Aorta (tissue), 5 donors: ENCODE data around the gene SMPDL3B. TPM values are rescaled to one million over a fixed set of nuclear protein-coding genes. Genes with fewer than 3 reads are reported as not detected.
A peak's percentile ranks its signal among the peaks of the same experiment; 100 is the strongest.

Source experiments
- ATAC-seq: fragments of 200-7000 bp; cut with Tn5 transposase; one replicate; pipeline ENCODE4 v1.9.1; 2022; ENCODE audit warnings: moderate library complexity; ENCODE audit not compliant: low FRiP score
- DNase-seq, 2 donors: peaks; one replicate each; pipeline ENCODE4 v3.0.0-alpha.2; 2020
- H3K27ac ChIP-seq, 2 donors: one replicate each; pipeline ENCODE4 v1.5.1; 2013; ENCODE audit warnings: low read length in 2 of 2, mild to moderate bottlenecking in 2 of 2, moderate library complexity in 2 of 2, control low read depth in 1 of 2, inconsistent platforms in 1 of 2, low read depth in 1 of 2
- H3K27me3 ChIP-seq, 2 donors: one replicate each; pipeline ENCODE4 v1.6.1; 2013; ENCODE audit warnings: control low read depth in 1 of 2, low read length in 1 of 2, mild to moderate bottlenecking in 1 of 2, moderate library complexity in 1 of 2; ENCODE audit not compliant: insufficient read depth in 2 of 2, control insufficient read depth in 1 of 2
- H3K36me3 ChIP-seq, 2 donors: one replicate each; pipeline ENCODE4 v1.6.1; 2013; ENCODE audit warnings: control low read depth in 1 of 2, low read length in 1 of 2, mild to moderate bottlenecking in 1 of 2; ENCODE audit not compliant: insufficient read depth in 2 of 2, control insufficient read depth in 1 of 2
- H3K4me1 ChIP-seq, 2 donors: one replicate each; pipeline ENCODE4 v1.6.1; 2013; ENCODE audit warnings: low read length in 2 of 2, control low read depth in 1 of 2, mild to moderate bottlenecking in 1 of 2, moderate library complexity in 1 of 2; ENCODE audit not compliant: insufficient read depth in 2 of 2, control insufficient read depth in 1 of 2
- H3K4me3 ChIP-seq, 2 donors: one replicate each; pipeline ENCODE4 v1.5.1; 2013; ENCODE audit warnings: low read length in 2 of 2, control low read depth in 1 of 2, mild to moderate bottlenecking in 1 of 2
- H3K9me3 ChIP-seq: one replicate; pipeline ENCODE4 v1.6.1; 2013; ENCODE audit warnings: mild to moderate bottlenecking, low read length; ENCODE audit not compliant: control insufficient read depth
- WGBS, 2 donors: extraction: QIAGEN DNeasy Blood & Tissue Kit; methylation state at CpG; one replicate each; pipeline ENCODE4 v1.1.7; 2013; 5-methylcytosine and 5-hydroxymethylcytosine counted together
- intact Hi-C, 2 donors: fragments of 100-400 bp; cut with DNase I; formaldehyde crosslinking; loops; one replicate each; pipeline versions ENCODE4 v1.14.2 to v1.15.0; 2022
- long read RNA-seq, 2 donors: library from polyadenylated mRNA; unstranded; transcript quantifications; one replicate each; pipeline ENCODE4 v2.0.0, GENCODE V29; 2020 to 2021
- polyA plus RNA-seq, 2 donors: library from polyadenylated mRNA; stranded (reverse); fragments of 200-250 nt; gene quantifications; one replicate each; pipeline ENCODE4 v1.2.3, GENCODE V29; 2013
- total RNA-seq, 2 donors: library from RNA; stranded (reverse); fragmentation: NEBNext Ultra II Directional; extraction: Animal tissue kit (Norgen Biotek cat#: 25700); gene quantifications; one replicate each; pipeline ENCODE4 v1.2.1, GENCODE V29; 2021
- donor health status: healthy with polysubstance abuse.
- donor health status: Bipolar disorder and iron deficiency.
- donor health status: DM: no; HTN: no; CAD: no.
- donor health status: DM: no; HTN: no; CAD: no.
- donor health status: DM: yes; HTN: yes; CAD: no.

The SMPDL3B gene
- total RNA-seq (under 1 TPM in 1 of 2 donors, not detected in 1; 0.49 TPM), polyA plus RNA-seq (1 to 10 TPM in 1 of 2 donors, not detected in 1; 3.0 TPM)
- long read RNA-seq, donor 1, partial matches to known transcripts: 0 of 2 reads
- long read RNA-seq, donor 1, other reads (novel, unspliced or antisense): 0 of 2 reads
- long read RNA-seq, donor 2, partial matches to known transcripts: 0 of 2 reads
- long read RNA-seq, donor 2, other reads (novel, unspliced or antisense): 2 of 2 reads

- intact Hi-C loops: no loop called here
- Histone ChIP-seq H3K9me3 (no peaks in the 10 kb centered on the region), H3K4me1 (no peaks in the 10 kb centered on the region), H3K27ac (no peak within 1 kb of the TSS), H3K36me3 (no peaks in the 10 kb centered on the region), H3K4me3 (no peak within 1 kb of the TSS), H3K27me3 (no peaks in the 10 kb centered on the region)
- ATAC-seq (no peak), DNase-seq (peak in 1 of 2 donors; percentile 51)
- WGBS, 2 donors: 2 to 3% methylated on average over 16 of the region's 16 CpGs
These were observed at the start of gene SMPDL3B for GRCh38 chr1:27934818-27935549. Gene SMPDL3B, plus strand, starts transcription at chr1:27935000. Its CDS starts 184 bp downstream, at chr1:27935184.

- intact Hi-C loops: no loop called here
- Histone ChIP-seq H3K27me3 (no peaks in the 10 kb centered on the region), H3K9me3 (no peaks in the 10 kb centered on the region), H3K4me3 (no peak overlapping the region), H3K36me3 (no peaks in the 10 kb centered on the region), H3K4me1 (no peaks in the 10 kb centered on the region), H3K27ac (no peak overlapping the region)
- ATAC-seq: peak; percentile 36
- WGBS, 2 donors: 84 to 87% methylated on average over 8 of the region's 8 CpGs
- DNase-seq: peak in 1 of 2 donors; percentile 61
These were observed 49.7 kb upstream of the SMPDL3B start for GRCh38 chr1:27885114-27885528.

- H3K36me3 ChIP-seq: no peaks in the 10 kb centered on the region
- H3K27ac ChIP-seq: no peak overlapping the region
- H3K9me3 ChIP-seq: no peaks in the 10 kb centered on the region
- WGBS, 2 donors: 89 to 90% methylated on average over 15 of the region's 15 CpGs
- DNase-seq (no peak), ATAC-seq (no peak)
- no peaks in the 10 kb centered on the region for H3K27me3 ChIP-seq
- intact Hi-C loops: no loop called here
- H3K4me3 ChIP-seq: no peak overlapping the region
- no peaks in the 10 kb centered on the region for H3K4me1 ChIP-seq
These were observed 49.0 kb upstream of the SMPDL3B start for GRCh38 chr1:27885621-27886352.

- Histone ChIP-seq H3K27me3 (no peaks in the 10 kb centered on the region), H3K27ac (no peak overlapping the region), H3K9me3 (no peaks in the 10 kb centered on the region), H3K4me3 (no peak overlapping the region), H3K36me3 (no peaks in the 10 kb centered on the region), H3K4me1 (no peaks in the 10 kb centered on the region)
- no peak for ATAC-seq
- DNase-seq: no peak
- intact Hi-C loops: no loop called here
- 91 to 95% methylated on average over 2 of the region's 2 CpGs for WGBS, 2 donors
These were observed 48.5 kb upstream of the SMPDL3B start for GRCh38 chr1:27886353-27886679.

- H3K27me3 ChIP-seq: no peaks in the 10 kb centered on the region
- intact Hi-C loops: no loop called here
- H3K27ac ChIP-seq: no peak overlapping the region
- no peak for ATAC-seq
- 81 to 88% methylated on average over 3 of the region's 3 CpGs for WGBS, 2 donors
- H3K4me1 ChIP-seq: no peaks in the 10 kb centered on the region
- no peaks in the 10 kb centered on the region for H3K9me3 ChIP-seq
- no peak overlapping the region for H3K4me3 ChIP-seq
- peaks cover 0 to 2% of the 10 kb centered on the region in 2 donors for H3K36me3 ChIP-seq
- no peak for DNase-seq
These were observed 48.1 kb upstream of the SMPDL3B start for GRCh38 chr1:27886744-27887143.

- peaks cover 2 to 3% of the 10 kb centered on the region in 2 donors for H3K36me3 ChIP-seq
- intact Hi-C loops: no loop called here
- H3K9me3 ChIP-seq: no peaks in the 10 kb centered on the region
- DNase-seq (no peak), ATAC-seq (no peak)
- 87 to 90% methylated on average over 8 of the region's 8 CpGs for WGBS, 2 donors
- H3K4me3 ChIP-seq: no peak overlapping the region
- H3K4me1 ChIP-seq: no peaks in the 10 kb centered on the region
- H3K27ac ChIP-seq: no peak overlapping the region
- H3K27me3 ChIP-seq: no peaks in the 10 kb centered on the region
These were observed 47.4 kb upstream of the SMPDL3B start for GRCh38 chr1:27887215-27888021.

- Histone ChIP-seq H3K27ac (no peak overlapping the region), H3K4me1 (no peaks in the 10 kb centered on the region), H3K4me3 (no peak overlapping the region), H3K27me3 (no peaks in the 10 kb centered on the region), H3K36me3 (peaks cover 9% of the 10 kb centered on the region in 2 donors), H3K9me3 (no peaks in the 10 kb centered on the region)
- no peak for DNase-seq
- no peak for ATAC-seq
- WGBS, 2 donors: 86 to 87% methylated on average over 3 of the region's 3 CpGs
- intact Hi-C loops: no loop called here
These were observed 45.3 kb upstream of the SMPDL3B start for GRCh38 chr1:27889506-27889905.

GRCh38 chr1:27891196-27891889 lies 43.5 kb upstream of the SMPDL3B start:
- H3K4me1 ChIP-seq: no peaks in the 10 kb centered on the region
- H3K4me3 ChIP-seq: no peak overlapping the region
- H3K36me3 ChIP-seq: peaks cover 11% of the 10 kb centered on the region in 2 donors
- no peaks in the 10 kb centered on the region for H3K9me3 ChIP-seq
- WGBS, 2 donors: 74 to 76% methylated on average over 7 of the region's 7 CpGs
- no peaks in the 10 kb centered on the region for H3K27me3 ChIP-seq
- intact Hi-C loops: no loop called here
- DNase-seq (no peak), ATAC-seq (peak; percentile 27)
- no peak overlapping the region for H3K27ac ChIP-seq
